Keratinocyte (primary cell): ENCODE data around the gene SERPINE1. TPM values are rescaled to one million over a fixed set of nuclear protein-coding genes. Genes with fewer than 3 reads are reported as not detected.
"Not testable (repeated sequence)": the region's sequence is repeated elsewhere in the genome, so short reads cannot be mapped to it uniquely, and the experiment has no call there.

Source experiments
- DNase-seq: peaks from one replicate; pipeline ENCODE4 v3.0.0-alpha.2; 2011; ENCODE audit warnings: low read depth, missing footprints, low spot score
- FAIRE-seq: peaks from 2 replicates; lab custom pipeline; 2011; peaks lifted over from hg19 to GRCh38; lab: Jason Lieb, UNC
- H2AFZ ChIP-seq: 2 replicates; pipeline ENCODE4 v1.6.0; 2012; ENCODE audit warnings: low read length, control low read depth, inconsistent platforms; ENCODE audit not compliant: control insufficient read depth
- H3K27ac ChIP-seq: 2 replicates; pipeline ENCODE4 v1.5.1; 2011; ENCODE audit warnings: low read length; ENCODE audit not compliant: control insufficient read depth, insufficient read depth
- H3K27me3 ChIP-seq: 3 replicates; pipeline ENCODE4 v1.6.0; 2011; ENCODE audit warnings: low read length; ENCODE audit not compliant: control insufficient read depth, insufficient read depth; ENCODE audit errors: extremely low read depth
- H3K36me3 ChIP-seq, 2 experiments: 2 replicates in 1 of 2; 3 replicates in 1 of 2; pipeline ENCODE4 v1.5.1; 2011; ENCODE audit warnings: low read length in 2 of 2, mild to moderate bottlenecking in 1 of 2; ENCODE audit not compliant: control insufficient read depth in 2 of 2, insufficient read depth in 2 of 2; ENCODE audit errors: extremely low read depth in 1 of 2
- H3K4me1 ChIP-seq: 3 replicates; pipeline ENCODE4 v1.5.1; 2011; ENCODE audit warnings: low read length; ENCODE audit not compliant: control insufficient read depth, insufficient read depth; ENCODE audit errors: extremely low read depth
- H3K4me2 ChIP-seq: 3 replicates; pipeline ENCODE4 v1.6.0; 2011; ENCODE audit warnings: low read depth, low read length; ENCODE audit not compliant: control insufficient read depth, insufficient read depth; ENCODE audit errors: extremely low read depth
- H3K4me3 ChIP-seq, 3 experiments: fragments of 200-600 bp in 1 of 3; sonication (generic) in 1 of 3; 2 replicates in 2 of 3; 3 replicates in 1 of 3; pipeline ENCODE4 v1.5.1; 2011 to 2016; ENCODE audit warnings: low read length in 3 of 3, mild to moderate bottlenecking in 3 of 3, control low read depth in 2 of 3, inconsistent platforms in 1 of 3, low read depth in 1 of 3, mixed read lengths in 1 of 3, mixed run types in 1 of 3, moderate library complexity in 1 of 3; ENCODE audit not compliant: control insufficient read depth in 2 of 3, insufficient read depth in 2 of 3; ENCODE audit errors: extremely low read depth in 1 of 3
- H3K79me2 ChIP-seq: 2 replicates; pipeline ENCODE4 v1.6.0; 2012; ENCODE audit warnings: low read length; ENCODE audit not compliant: control insufficient read depth, insufficient read depth
- H3K9ac ChIP-seq: 3 replicates; pipeline ENCODE4 v1.6.0; 2011; ENCODE audit warnings: low read length; ENCODE audit not compliant: control insufficient read depth, insufficient read depth; ENCODE audit errors: extremely low read depth
- H3K9me1 ChIP-seq: 3 replicates; pipeline ENCODE4 v1.6.0; 2011; ENCODE audit warnings: low read length; ENCODE audit not compliant: control insufficient read depth, insufficient read depth; ENCODE audit errors: extremely low read depth
- H3K9me3 ChIP-seq: 2 replicates; pipeline ENCODE4 v1.5.1; 2012; ENCODE audit warnings: low read depth, low read length; ENCODE audit not compliant: control insufficient read depth
- H4K20me1 ChIP-seq: 3 replicates; pipeline ENCODE4 v1.6.0; 2011; ENCODE audit warnings: low read length; ENCODE audit not compliant: control insufficient read depth, insufficient read depth; ENCODE audit errors: extremely low read depth
- EZH2 ChIP-seq: IDR thresholded peaks from one replicate; pipeline ENCODE4 v1.6.1; 2012; ENCODE audit warnings: inconsistent platforms, mild to moderate bottlenecking, low read length, moderate library complexity
- dilution Hi-C: fragments of 300-500 bp; cut with MboI; formaldehyde crosslinking; loops from one replicate; pipeline ENCODE4 v1.7.0; 2020; ENCODE audit warnings: low sequenced_read_pairs; ENCODE audit not compliant: extremely low pct_ligation_motif_present
- polyA plus RNA-seq, 5 experiments: library from polyadenylated mRNA; depleted of rRNA in 3 of 5; stranded (reverse) in 3 of 5; stranded (forward) in 1 of 5; unstranded in 1 of 5; fragments of >200 nt; gene quantifications; 1 replicate in 1 of 5; 2 replicates in 3 of 5; 3 replicates in 1 of 5; pipeline versions ENCODE4 v1.2.1 to v1.2.3, GENCODE V29; 2011 to 2012; ENCODE audit warnings: missing spikeins in 2 of 5, low read depth in 1 of 5, low replicate concordance in 1 of 5
- TF ChIP-seq, protein P1 (sequence below), 3 experiments: IDR thresholded peaks in 1 of 3; conservative IDR thresholded peaks in 1 of 3; optimal IDR thresholded peaks in 1 of 3; 2 replicates in 2 of 3; 3 replicates in 1 of 3; pipeline versions ENCODE3 to v1.5.1; 2011; ENCODE audit warnings: low read length in 3 of 3, mild to moderate bottlenecking in 3 of 3, moderate library complexity in 2 of 3, control low read depth in 1 of 3, inconsistent platforms in 1 of 3; ENCODE audit not compliant: insufficient read depth in 2 of 3; ENCODE audit errors: extremely low read depth in 1 of 3

Gene SERPINE1
- polyA plus RNA-seq, 1 donor (not counting 4 experiments of a cell fraction or from before 2014, with no cell fraction given), result 522 TPM

DNA sequence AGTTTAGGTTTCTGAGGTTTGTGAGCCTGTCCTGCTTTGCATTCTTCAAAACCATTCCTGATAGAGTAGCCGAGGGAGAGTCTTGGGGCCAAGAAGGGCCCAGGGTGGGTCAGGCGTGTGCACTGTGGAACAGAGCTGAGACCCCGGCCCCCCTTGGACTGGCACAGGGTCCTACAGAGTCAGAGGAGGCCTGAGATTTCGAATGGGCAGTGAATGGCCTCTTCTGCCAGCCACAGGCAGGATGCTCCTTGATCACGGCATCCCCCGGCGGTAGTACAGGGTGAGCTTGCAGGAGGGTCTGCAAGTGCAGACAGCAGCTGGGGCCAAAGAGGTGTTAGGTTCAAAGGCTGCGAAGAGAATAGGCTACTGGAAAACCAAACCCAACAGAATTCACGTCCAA lies 37.0 kb upstream of the SERPINE1 start:
- H3K9ac ChIP-seq, result no peak overlapping the region
- H3K4me3 ChIP-seq, result no peak overlapping the region
- H3K4me2 ChIP-seq, result no peak overlapping the region
- no peak overlapping the region for H3K27ac ChIP-seq
- DNase-seq, result no peak
- H3K4me1 ChIP-seq, result peaks cover 27% of the 10 kb centered on the region
- FAIRE-seq, result no peak
- TF ChIP-seq, protein P1, sequence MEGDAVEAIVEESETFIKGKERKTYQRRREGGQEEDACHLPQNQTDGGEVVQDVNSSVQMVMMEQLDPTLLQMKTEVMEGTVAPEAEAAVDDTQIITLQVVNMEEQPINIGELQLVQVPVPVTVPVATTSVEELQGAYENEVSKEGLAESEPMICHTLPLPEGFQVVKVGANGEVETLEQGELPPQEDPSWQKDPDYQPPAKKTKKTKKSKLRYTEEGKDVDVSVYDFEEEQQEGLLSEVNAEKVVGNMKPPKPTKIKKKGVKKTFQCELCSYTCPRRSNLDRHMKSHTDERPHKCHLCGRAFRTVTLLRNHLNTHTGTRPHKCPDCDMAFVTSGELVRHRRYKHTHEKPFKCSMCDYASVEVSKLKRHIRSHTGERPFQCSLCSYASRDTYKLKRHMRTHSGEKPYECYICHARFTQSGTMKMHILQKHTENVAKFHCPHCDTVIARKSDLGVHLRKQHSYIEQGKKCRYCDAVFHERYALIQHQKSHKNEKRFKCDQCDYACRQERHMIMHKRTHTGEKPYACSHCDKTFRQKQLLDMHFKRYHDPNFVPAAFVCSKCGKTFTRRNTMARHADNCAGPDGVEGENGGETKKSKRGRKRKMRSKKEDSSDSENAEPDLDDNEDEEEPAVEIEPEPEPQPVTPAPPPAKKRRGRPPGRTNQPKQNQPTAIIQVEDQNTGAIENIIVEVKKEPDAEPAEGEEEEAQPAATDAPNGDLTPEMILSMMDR (optimal IDR thresholded peaks at IDR 0.05 in 1 of 3, IDR thresholded peaks at IDR 0.05 in 1 of 3, conservative IDR thresholded peaks at IDR 0.05 in 1 of 3; ENCODE audit: extremely low read depth in 1 of 3, insufficient read depth in 2 of 3, low read length in 3 of 3), result no peak
- no peak for TF ChIP-seq EZH2
- H3K9me3 ChIP-seq, result no peaks in the 10 kb centered on the region
- no peaks in the 10 kb centered on the region for H3K27me3 ChIP-seq
- no peaks in the 10 kb centered on the region for H3K9me1 ChIP-seq
- dilution Hi-C loops, result no loop called here
- H3K36me3 ChIP-seq, result peaks cover 6 to 8% of the 10 kb centered on the region in 2 experiments
- H2AFZ ChIP-seq, result no peak overlapping the region
- no peaks in the 10 kb centered on the region for H4K20me1 ChIP-seq
- peaks cover 44% of the 10 kb centered on the region for H3K79me2 ChIP-seq

DNA sequence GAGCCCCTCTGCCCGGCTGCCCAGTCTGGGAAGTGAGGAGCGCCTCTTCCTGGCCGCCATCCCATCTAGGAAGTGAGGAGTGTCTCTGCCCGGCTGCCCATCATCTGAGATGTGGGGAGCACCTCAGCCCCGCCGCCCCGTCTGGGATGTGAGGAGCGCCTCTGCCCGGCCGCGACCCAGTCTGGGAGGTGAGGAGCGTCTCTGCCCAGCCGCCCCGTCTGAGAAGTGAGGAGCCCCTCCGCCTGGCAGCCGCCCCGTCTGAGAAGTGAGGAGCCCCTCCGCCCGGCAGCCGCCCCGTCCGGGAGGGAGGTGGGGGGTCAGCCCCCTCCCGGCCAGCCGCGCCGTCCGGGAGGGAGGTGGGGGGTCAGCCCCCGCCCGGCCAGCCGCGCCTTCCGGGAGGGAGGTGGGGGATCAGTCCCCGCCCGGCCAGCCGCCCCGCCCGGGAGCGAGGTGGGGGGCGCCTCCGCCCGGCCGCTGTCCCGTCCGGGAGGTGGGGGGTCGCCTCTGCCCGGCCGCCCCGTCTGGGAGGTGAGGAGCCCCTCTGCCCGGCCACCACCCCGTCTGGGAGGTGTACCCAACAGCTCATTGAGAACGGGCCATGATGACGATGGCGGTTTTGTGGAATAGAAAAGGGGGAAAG lies 34.5 kb upstream of the SERPINE1 start:
- H3K4me3 ChIP-seq, dilution Hi-C loops, H3K27me3 ChIP-seq, DNase-seq, H3K9ac ChIP-seq, H3K4me2 ChIP-seq, H3K27ac ChIP-seq, H2AFZ ChIP-seq, H4K20me1 ChIP-seq, FAIRE-seq, H3K36me3 ChIP-seq, H3K9me3 ChIP-seq, H3K9me1 ChIP-seq: not testable (repeated sequence)
- Histone ChIP-seq H3K4me1 (peaks cover 17% of the 10 kb centered on the region), H3K79me2 (peaks cover 34% of the 10 kb centered on the region)

DNA sequence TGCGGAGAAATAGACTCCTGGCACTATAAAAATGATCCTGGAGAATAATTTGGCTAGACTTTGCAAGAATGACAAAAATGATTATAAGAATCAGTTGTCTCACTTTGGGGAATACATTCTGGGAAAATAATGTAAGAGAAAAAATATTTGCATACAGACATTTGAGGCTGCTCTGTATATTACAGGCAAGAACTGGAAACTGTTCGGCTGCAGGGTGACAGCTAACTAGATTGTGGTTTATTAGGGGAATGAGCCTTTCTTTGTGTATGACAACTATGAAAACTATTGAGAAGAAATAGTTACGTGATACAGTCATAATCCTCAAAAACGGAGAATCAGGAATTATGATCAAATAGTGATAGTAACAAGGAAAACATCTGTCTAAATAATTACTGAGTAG lies 33.0 kb upstream of the SERPINE1 start:
- peak overlapping the region; percentile 31 for H3K4me2 ChIP-seq
- no peaks in the 10 kb centered on the region for H3K9me3 ChIP-seq
- peak; percentile 64 for FAIRE-seq
- H2AFZ ChIP-seq, result no peak overlapping the region
- TF ChIP-seq, protein P1 (optimal IDR thresholded peaks at IDR 0.05 in 1 of 3, IDR thresholded peaks at IDR 0.05 in 1 of 3, conservative IDR thresholded peaks at IDR 0.05 in 1 of 3; ENCODE audit: extremely low read depth in 1 of 3, insufficient read depth in 2 of 3, low read length in 3 of 3), result no peak
- no peak for TF ChIP-seq EZH2
- dilution Hi-C loops, result no loop called here
- H3K9ac ChIP-seq, result no peak overlapping the region
- H3K36me3 ChIP-seq, result peaks cover 0 to 2% of the 10 kb centered on the region in 2 experiments
- peak overlapping the region; percentile 55 for H3K27ac ChIP-seq
- H4K20me1 ChIP-seq, result no peaks in the 10 kb centered on the region
- H3K4me3 ChIP-seq, result no peak overlapping the region
- H3K27me3 ChIP-seq, result no peaks in the 10 kb centered on the region
- no peak for DNase-seq
- H3K79me2 ChIP-seq, result peaks cover 19% of the 10 kb centered on the region
- H3K4me1 ChIP-seq, result peaks cover 14% of the 10 kb centered on the region
- H3K9me1 ChIP-seq, result no peaks in the 10 kb centered on the region
